Measurements from ENCODE around the gene LHX5.

- TF ChIP-seq CTCF (IDR thresholded peaks at IDR 0.05) (no peak), EZH2 (IDR thresholded peaks at IDR 0.05) (no peak), EZH2phosphoT487 (IDR thresholded peaks at IDR 0.05) (no peak)
Measured at GRCh38 chr12:113438523-113439300, 33.0 kb downstream of the LHX5 start.

Measured in neural progenitor cell (in vitro differentiated cells).